AG08395 (cell line): ENCODE measurements around the gene NAT9.
A peak's percentile ranks its signal among the peaks of the same experiment; 100 is the strongest.

Source experiments
- DNase-seq: peaks from one replicate; pipeline ENCODE4 v3.0.0; 2012; ENCODE audit warnings: mixed read lengths, low spot score

Gene NAT9

DNA sequence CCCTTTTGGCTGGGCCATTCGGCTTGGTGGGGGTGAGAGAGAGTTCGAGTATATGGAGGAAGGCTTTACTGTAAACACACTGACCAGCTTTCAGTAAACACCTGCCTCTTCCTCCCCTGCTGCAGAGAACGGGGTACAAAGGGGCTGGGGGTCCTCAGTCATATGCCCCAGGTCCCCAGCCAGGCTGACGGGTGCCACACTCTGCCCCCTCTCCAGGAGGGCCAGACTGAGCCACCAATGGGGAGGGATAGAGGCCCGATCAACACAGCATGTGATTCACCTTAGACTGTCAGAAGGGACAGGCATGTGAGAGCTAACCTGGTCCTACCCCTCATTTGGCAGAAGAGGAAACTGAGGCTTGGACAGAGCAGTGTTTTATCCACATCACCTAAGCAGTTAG lies 14.7 kb downstream of the NAT9 start:
- DNase-seq = no peak

DNA sequence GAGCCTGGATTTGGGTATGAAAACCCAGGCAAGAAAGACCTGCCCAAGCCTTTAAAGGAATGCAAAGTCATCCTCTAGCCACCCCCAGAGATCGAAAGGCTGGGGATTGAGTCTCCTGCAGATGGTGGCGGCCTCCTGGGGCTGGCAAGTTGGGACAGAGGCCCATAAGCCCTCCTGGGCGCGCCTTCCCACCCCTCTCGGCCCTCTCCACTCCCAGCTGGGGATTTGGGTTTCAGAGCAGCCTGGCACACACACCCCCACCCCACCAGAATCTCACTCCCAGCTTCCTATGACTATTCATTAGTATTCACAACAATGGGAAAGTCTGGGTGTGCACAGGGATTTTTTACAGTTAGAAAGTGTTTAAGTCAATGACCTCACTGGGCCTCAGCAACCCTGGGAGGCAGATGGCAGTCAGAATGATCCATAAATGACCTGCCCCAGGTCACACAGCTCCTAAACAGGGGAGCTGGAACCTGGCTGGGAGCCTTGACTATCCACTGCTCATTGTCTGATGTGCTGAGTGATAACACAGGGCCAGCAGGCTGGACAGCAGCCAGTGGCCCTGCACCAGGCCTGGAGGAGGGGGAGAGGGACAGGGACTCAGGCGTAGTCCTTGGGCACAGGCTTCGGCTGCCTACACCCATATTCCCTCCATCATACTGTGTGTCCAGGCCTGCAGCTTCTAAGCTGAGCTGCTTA lies 15.6 kb downstream of the NAT9 start:
- DNase-seq = no peak

DNA sequence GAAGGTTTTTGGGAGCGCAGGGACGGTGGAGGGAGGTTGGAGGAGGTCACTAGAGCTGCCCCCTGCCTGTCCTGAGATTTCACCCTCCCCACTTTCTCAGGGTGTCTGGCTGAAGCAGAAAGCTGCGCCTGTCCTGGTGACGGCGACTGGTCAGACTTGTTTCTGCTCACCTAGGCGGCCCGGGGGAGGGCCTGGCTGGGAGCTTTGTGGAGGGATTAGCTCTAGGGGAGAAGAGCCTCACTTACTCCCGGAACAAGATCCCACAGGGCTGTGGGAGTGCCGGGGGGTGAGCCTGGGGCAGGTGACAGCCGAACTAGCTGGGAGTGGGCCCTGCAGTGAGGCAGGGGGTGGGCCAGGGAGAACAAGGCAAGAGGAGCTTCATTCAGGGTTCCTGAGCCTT lies 16.2 kb downstream of the NAT9 start:
- DNase-seq = no peak

DNA sequence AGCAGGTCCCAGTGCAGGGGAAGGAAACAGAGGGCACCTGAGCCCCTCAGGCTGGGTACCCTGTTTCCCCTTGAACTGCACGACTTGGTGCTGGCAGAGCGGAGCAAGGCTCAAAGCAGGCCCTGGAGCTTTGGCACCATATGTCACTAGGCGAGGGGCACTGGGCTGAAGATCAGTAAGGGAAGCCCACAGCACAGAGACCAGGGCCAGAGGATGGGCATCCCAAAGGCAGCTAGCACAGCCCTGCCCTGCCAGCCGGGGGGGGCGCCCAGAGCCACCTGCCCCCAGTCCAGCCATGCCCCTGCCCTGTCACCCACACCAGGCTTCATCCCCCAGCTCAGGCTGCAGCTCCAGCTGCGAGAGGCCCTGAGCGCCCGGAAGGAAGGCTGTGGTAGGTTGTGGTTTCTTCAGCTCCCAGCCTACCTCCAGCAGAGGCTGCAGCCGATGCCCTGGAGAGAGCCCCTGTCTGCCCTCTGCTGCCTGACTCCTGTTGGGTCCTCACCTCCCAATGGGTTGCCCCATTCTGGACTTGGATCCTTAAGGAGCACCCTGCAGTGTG lies 16.8 kb downstream of the NAT9 start:
- no peak for DNase-seq

DNA sequence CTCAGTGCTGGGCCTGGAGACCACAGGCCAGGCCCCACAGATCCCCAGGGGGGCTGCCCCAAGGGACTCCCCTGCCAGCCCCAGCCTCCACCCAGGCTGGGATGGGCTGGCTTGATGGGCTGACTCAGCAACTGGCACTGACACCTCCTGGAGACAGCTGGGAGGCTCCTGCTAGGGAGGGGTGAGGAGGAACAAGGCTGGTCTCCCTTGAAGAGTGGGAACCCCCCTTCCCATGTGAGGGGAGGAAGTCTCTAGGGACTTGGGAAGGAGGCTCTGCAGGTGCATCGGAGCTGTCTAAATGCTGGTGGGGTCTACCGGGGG lies 17.3 kb downstream of the NAT9 start:
- DNase-seq = peak; percentile 75

DNA sequence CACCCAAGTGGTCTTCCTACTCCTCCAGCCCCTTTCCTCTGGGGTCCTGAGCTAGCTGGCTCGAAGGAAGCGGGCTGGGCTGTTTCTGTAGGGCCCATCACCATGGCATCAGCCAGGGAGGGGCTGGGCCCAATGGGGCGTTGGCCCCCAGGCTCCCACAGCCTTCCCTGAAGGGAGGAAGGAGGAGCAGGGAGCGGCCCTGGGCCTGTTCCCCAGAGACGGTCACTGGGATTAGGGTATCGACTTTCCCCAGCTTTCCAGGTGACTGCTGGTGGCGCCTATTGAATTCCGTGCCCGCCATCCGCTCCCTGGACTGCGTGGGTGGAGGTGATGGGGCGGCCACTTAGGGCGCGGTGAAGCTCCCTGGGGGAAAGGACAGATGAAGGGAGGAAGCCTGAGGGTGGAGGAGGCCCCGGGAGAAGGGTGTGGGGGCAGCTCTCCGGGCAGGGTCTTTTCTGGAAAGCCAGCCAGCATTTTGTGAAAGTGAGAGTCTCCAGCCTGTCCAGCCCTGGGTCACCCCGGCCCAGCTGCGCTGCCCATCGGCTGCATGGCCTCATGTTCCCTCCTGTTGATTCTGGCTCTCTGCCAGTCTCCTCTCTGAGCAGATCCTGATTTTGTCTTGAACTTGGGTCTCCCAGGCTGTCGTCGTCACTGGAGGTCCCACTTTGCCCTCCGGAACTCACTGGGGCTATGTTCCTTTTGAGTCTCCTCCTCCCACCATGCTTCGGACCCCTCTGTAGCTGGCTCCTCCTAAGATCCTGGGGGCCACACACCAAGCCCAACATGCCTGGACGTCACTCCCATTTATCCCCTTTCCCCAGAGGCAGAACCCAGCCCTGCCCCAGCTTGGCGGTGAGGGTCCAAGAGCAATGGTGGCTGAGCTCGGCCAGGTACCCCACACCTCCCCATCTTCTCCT lies 18.0 kb downstream of the NAT9 start:
- DNase-seq = no peak

DNA sequence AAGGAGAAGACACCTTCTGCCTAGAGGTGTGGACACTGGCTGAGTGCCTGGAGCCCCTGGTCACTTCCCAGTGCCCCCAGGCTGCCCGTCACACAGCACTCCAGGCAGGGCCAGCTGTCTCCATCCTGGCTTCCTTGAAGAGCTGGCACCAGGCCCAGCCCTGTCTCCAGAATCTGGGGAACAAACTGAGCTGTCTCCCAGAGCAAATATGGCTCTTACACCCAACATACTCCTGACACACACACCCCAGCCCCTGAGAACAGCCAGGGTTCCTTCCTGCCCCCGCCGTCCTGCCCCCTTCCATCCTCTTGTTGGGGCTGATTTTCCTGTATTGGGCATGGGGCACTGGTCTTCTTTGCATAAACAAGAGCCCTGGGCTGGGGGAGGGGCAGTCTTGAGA lies 18.6 kb downstream of the NAT9 start:
- DNase-seq = no peak

DNA sequence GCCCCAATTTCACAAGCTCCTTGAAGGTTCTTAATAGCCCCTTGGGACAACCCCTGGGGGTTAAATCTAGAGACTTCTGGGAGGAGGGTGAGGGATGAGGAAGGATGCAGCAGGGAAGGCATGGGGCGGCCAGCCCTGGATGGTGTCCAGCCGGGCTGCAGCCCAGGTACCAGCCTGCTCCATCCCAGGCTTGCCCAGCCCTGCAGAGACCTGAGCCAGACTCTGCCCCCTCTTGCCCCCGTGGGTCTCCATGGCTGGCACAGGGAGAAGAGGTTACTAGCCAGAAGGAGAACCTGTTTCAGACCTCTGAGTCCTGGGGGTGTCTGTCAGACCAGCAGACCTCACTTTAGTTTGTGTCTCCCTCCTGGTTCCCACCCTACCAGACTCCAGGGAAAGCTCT lies 19.3 kb downstream of the NAT9 start:
- no peak for DNase-seq

DNA sequence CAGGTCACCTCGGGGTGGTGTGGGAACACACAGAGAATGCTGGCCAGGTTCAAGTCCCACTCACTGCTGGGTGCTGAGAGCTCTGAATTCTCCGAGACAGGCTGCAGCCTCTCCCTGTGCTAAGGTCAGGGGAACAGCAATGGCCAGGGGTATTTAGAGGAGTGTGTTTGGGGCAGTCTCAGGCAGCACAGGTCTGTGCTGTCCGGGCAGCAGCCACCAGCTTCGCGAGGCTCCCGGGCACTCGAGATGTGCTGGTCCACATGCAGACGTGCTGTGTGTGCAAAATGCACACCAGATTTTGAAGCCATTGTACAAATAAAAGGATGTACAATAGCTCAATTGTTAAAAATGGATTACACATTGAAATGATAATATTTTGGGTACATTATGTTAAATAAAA lies 20.6 kb downstream of the NAT9 start:
- DNase-seq = no peak

DNA sequence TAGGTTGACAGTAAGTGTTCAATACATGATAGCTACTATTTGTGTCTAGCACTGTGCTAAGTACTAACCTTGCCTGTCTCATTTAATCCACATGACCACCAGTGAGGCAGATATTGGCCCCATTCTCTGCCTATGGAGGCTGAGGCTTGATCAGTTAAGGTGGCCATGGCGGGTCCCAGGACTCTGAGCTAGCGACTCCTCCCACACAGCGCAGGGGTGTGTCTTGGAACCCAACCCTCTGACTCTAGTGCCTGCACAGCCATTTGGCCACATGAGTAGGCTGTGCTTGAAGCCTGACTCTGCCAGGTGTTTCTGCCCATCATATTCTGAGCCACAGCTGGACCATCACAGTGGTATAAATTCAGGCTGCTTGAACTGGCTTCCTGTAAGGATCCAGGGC lies 21.3 kb downstream of the NAT9 start:
- no peak for DNase-seq

DNA sequence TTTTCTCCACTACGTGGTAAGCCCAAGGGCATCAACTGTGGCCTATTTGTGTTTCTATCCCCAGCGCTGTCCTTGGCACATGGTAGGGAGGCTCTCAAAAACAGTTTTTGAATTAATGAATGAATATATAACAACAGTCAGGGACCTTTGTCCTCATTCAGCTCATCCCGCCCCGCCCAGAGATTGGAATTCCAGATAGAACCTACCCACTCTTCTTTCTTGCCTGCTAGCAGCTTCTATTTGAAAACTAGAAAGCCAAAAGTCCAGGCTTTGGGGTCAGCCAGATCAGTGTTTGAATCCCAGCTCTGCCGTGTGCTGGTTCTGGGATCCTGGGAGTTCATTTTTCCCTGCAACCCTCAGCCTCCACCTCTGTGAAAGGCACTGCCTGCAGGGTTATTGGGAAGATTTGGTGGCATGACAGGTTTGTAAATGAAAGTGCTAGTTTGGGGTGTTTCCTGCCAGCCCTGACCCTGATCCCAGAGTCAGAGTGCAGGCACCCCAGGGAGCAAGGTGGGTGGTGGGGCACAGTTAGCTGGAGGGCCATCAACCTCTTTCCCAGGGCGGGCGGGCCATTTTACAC lies 23.2 kb downstream of the NAT9 start:
- no peak for DNase-seq

DNA sequence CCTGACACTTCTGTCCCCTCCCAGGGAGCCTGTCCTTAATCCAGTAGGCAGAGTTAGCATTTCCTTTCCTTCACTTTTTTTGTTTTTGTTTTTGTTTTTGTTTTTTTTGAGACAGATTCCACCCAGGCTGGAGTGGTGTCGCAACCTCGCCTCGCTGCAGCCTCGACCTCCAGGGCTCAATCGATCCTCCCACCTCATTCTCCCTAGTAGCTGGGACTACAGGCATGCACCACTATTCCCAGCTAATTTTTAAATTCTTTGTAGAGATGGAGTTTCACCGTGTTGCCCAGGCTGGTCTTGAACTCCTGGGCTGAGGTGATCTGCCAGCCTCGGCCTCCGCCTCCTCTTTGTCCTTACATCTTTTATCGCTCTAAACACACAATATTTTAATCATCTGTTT lies 23.7 kb downstream of the NAT9 start:
- no peak for DNase-seq

DNA sequence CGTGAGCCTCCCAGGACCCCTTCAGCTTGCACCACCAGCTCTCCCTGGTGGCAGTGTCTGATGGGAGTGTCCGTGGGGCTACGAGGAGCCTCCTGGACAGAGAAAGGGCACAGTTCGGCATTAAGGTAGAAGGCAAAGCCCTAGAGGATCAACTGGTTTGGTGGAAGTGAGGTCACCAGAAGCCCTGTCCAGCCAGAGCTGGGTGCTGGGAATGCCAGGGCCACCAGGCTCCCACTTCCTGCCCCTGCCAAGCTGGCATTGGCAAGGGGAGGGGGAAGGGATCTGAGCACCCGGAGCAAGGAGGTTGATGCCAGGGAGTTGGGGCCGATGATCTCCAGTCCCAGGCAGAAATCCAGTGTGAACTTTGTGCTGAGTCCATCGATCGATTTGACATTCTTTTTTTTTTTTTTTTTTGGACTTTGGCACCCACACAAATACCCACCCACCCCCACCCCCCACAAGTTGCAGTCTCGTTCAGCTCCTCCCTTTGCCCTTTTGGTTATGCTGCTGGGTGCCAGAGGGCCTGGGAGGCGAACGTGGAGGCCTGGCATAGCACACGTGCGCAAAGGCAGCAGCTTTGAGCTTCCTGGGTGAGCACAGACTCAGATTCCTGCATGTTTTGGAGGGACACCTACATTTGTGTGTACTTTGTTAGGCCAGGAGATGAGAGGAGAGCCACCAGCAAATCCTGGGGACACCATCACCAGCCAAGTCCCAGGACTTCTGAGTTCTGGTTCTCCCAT lies 25.6 kb downstream of the NAT9 start:
- no peak for DNase-seq

DNA sequence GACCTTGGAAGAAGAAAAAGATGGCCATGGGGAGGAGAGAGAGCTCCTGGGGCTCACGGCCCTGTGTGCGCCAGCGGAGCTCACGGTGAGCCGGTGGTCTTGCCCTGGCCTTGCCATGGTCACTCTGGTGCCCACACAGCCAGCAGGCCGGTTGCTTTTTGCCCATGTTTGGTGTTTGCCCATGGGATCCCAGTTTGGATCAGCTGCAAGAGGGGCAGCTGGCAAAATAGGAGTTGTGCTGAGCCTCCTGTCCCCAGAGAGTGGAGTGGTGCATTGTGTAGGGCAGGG lies 26.2 kb downstream of the NAT9 start:
- DNase-seq = no peak

DNA sequence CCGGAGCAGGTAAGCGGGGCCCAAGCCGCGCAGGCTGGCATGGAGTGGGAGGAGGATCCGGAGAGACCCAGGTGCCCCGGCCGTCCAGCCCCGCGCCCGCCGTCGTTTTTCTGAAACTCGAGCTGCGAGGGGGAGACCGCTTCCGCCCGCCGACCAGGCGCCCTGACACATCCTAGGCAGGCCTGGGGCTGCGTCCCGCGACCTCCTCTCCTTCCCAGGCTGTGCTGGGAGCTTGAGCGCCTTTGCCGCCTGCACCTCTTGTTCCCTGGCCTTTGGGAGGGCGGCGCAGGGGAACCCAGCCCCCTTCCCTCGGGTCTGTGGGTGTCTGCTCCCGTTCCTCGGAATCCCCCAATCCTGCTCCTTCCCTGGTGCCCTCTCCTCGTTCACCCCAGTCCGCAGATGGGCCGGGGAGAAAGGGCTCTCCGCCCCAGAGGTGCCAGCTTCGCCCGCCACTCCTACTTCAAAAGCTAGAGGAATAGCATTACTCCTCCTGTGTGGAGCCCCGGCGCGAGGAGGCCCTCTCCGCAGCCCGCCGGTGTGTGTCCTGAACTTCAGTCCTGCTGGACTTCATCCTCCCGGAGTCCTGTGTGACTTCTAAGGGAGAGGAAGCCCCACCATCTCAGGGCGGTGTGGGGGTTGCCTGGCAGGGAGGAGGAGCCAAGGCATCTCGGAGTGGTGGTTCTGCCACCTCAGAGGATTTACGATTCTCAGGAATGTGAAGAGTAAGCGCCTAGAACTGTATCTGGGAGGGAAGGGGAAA lies 26.7 kb downstream of the NAT9 start:
- DNase-seq = peak; percentile 29

DNA sequence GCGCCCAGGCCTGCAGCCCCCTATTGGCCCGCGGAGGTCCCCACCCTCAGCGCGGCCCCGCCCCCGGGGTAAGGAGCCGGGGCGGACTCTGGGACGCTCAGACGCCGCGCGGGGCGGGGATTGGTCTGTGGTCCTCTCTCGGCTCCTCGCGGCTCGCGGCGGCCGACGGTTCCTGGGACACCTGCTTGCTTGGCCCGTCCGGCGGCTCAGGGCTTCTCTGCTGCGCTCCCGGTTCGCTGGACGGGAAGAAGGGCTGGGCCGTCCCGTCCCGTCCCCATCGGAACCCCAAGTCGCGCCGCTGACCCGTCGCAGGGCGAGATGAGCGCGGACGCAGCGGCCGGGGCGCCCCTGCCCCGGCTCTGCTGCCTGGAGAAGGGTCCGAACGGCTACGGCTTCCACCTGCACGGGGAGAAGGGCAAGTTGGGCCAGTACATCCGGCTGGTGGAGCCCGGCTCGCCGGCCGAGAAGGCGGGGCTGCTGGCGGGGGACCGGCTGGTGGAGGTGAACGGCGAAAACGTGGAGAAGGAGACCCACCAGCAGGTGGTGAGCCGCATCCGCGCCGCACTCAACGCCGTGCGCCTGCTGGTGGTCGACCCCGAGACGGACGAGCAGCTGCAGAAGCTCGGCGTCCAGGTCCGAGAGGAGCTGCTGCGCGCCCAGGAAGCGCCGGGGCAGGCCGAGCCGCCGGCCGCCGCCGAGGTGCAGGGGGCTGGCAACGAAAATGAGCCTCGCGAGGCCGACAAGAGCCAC lies 27.4 kb downstream of the NAT9 start, which contains the start of gene NHERF1:
NHERF1 (plus strand) TSS at position 100 of the 750 bp plus-strand sequence; CDS start at position 319, 219 bp downstream.
- DNase-seq = peak; percentile 98

DNA sequence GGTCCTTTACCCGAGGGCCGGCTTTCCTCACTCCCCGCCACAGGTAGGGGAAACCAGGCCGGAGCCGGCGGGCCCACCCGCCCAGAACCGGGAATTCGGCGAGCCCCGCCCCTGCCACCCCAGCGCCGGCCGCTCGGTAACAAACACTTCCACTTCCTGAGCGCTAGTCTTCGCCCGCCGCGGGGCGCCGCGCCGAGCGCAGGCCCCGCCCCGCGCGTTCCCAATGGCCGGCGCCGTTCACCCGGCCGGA lies 27.9 kb downstream of the NAT9 start:
- no peak for DNase-seq

DNA sequence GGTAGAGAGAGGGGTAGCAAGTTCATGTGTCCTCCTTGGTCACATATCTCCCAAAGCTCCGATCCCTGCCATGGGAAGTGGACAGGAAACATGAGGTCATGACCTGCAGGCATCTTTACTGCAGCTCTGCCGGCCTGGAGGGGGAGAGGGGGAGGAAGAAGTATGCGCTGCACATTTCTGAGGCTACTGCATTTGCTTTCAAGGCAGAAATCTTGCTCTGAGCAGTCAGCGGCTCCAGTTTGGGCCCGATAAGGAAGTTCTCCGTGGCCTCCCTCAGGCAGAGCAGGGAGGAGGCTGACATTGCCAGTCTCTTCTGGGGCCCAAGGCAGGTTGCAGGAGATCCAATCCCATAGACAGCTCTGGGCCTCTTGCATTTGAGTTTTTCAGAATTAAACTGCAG lies 29.2 kb downstream of the NAT9 start:
- DNase-seq = no peak

DNA sequence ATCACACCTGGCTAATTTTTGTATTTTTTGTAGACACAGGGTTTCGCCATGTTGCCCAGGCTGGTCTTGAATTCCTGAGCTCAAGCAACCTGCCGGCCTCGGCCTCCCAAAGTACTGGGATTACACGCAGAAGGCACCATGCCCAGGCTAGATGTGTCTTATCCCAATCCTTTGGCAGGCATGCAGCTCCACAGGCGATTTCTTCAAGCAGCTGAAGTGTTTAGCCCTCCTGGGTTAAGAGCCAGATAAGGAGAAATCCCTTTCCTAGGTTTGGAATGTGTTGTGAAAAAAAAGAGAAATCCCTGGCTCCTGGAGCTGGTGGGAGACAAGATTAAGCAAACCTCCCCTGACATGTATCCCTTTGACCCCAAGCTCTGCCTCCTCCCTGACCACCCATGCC lies 29.8 kb downstream of the NAT9 start:
- DNase-seq = no peak

DNA sequence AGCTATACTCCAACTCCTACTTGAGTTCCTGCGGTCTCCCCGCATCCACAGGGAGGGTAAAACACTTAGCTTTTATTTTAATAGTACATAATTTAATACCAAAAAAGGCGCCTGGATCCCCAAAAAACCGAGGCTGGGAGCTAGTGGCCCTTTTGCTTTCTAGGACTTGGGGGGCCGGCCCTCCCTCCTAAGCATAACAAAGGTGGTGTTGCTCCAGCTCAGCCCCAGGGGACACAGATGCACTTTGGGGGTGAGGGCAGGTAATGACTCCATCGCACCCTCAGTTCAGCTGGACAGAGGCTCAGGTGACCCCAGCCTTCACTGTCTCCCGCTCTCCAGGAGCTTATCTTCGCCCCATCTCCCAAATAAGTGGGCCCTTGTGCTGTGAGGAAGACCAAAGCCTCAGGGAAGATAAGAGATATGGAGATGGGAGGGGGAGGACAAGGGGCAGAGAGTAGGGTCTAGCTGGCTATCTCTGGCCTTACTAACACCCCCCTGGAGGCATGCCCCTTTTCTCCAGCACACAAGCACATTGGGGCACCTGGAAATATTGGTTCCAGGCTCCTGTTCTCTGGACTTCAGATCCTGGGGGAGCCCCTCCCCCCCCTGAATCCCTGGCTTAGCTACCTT lies 30.5 kb downstream of the NAT9 start:
- DNase-seq = no peak
